HG02610 (cell line): ENCODE data around the gene TMEM30B.
"Not testable (repeated sequence)": the region's sequence is repeated elsewhere in the genome, so short reads cannot be mapped to it uniquely, and the experiment has no call there.

Experiments used
- ATAC-seq: cut with Tn5 transposase; IDR thresholded peaks from one replicate; pipeline ENCODE4 v1.9.1; 2021; ENCODE audit warnings: mild to moderate bottlenecking, moderate library complexity; ENCODE audit not compliant: unreplicated experiment

The TMEM30B gene

DNA sequence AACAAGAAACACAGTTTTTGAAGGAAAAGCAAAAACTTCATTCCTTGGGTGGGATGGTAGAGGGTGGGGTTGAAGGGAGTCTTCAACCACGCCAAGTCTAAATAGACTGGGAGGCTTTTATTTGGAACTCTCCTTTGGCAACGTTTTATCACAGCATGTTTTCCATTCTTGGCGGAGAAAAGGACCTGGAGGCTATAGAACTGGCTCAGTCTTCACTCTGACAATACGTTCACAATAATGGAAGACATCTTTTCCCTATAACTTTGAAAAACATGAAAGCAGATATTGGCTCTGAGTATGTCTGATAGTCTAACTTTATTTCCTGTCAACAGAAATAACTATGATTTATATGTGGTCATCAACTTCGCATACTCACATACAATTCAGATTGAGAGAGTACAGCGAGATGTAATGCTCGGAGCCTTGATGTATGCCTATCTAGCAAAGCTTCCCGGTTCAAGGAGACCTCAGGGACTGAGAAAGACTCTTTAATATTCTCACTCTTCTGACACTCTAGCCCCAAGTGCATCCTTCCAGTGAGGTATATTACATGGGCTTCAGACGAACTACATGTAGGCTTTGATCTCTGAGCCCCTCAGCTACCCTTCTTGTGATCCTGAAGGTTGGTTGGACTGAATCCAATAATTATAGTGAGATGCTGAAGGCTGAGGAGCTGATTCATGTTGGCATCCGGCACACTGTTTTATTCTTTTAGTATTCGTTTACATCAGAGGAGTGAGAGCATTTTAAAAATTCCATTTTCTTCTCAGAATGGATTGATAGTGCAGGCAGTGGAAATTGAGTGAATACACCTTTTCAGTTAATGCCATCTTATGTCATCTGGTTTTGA lies 14.0 kb downstream of the TMEM30B start:
- ATAC-seq: no peak

DNA sequence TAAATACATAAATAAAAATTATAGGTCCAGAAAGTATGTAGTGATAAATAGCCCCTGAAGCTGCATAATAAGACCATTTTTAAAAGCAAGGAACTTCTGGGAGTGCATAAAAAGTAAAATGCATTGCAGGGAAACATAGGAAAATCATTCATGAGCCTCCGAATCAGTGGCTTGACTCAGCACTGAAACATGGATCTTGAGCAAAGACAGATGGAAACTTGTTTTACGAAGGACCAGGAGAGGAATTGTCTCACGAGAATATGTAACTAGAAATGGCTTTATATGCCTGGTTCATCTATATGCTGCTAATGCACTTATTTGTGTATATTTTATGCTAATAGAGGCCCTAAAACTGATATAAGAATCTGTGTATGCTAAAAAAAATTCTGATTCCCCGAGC lies 14.7 kb downstream of the TMEM30B start:
- no peak for ATAC-seq

DNA sequence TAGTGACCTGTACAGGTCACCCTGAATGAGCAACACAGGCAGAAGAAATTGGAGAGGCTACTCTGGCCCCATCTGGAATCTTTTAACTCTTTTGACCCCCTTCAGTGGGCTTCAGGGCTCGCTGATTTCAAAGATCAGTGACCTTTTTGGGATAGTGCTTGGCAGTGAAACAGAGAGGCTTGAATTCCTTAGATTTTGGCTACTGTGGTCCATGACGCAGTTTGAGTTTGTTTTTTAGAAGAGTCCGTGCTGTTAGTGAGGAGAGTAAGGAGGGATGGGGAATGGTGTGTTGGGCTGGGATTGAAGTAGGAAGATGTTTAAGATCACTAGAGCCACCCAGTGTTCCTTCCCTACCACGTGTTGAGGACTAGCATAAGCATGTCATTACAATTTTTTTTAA lies 16.5 kb downstream of the TMEM30B start:
- ATAC-seq: no peak

DNA sequence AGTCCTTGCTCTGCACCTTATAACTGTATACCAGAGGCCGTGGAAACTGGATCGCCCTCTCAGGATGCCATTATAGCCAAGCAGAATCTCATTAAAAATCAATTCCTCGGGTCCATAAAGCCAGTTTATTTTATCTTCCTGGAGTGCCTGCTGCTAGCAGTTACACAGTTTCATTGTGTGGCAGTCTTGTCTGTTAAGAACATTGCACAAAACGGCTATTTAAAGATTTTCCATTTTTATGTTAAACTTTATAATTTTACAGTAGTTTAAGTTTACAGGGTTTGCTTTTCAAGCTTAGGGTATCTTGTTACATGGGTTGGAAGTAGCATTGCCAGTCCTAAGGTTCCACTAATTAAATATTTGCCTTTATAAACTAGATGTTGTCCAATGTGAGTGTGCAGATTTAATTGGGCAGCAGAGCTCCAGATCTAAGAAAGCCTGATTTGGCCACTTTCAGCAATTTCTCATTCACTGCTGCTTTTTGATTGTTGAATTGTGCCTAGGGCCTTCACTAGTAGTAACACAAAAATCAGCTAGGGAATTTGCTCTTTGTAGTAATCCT lies 17.0 kb downstream of the TMEM30B start:
- no peak for ATAC-seq

DNA sequence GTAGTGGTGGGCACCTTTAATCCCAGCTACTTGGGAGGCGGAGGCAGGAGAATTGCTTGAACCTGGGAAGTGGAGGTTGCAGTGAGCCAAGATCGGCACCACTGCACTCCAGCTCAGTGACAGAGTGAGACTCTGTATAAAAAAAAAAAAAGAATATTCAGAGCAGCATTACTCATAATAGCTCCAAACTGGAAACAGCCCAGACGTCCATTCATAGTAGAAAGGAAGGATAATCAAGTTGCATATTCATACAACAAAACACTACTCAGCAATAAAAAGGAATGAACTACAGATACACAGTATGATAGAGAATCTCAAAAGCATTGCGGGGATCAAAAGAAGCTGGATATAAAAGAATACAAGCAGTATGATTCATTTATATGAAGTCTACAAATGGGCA lies 19.1 kb downstream of the TMEM30B start:
- ATAC-seq: no peak

DNA sequence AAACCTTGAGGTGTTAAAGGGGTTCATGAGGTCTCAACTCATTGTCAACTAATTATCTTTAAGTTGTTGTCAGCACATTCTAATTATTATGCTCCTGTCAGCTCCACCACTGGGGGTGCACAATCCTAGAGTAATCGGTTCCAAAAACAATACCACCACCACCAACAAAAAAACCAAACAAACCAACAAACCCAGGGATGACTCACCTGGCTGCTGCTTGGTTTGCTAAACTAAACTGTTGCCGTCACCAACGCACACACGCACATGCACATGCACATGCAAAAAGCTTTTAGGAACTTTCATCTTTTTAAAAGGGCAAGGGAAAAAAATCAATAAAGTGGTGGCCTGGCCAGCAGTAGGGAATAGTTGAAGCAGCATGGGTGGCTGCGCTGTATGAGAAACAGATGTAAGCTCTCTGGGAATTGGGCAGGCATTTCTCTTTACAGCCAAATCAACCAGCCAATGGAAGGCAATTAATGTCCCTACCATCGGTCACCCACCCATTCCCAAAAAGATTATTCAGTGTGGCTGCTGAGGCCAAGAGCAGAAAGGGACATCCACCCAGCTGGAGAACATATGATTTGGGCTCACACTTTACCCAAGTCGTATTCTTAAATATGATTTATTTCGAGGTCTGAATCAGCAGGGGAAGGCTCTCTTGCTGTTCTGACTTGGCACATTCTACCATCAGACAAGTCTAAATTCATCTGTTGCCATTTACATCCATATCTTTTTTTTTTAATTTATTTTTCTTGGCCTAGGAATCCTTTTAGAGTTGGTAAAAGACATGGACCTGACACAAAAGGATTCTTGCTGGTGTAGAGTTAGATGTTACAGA lies 20.0 kb downstream of the TMEM30B start:
- no peak for ATAC-seq

DNA sequence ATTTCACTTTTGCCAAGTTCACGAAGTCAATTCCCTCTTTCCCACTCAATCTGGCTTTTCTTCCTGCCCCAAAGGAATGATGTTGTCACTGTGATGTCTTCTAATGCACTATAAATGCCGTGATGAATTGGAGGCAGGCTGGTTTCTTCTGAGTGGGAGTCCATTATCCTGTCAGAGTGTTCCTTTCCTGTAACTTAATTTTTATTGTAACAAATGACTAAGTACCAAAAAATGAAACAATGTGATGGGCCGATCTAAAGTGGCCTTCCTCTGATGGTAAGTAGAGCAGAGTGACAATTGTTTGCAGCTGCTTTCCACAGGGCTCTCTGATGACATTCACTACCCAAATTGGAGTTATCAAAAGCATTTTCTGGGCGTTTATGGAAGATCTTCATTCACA lies 22.2 kb downstream of the TMEM30B start:
- no peak for ATAC-seq

DNA sequence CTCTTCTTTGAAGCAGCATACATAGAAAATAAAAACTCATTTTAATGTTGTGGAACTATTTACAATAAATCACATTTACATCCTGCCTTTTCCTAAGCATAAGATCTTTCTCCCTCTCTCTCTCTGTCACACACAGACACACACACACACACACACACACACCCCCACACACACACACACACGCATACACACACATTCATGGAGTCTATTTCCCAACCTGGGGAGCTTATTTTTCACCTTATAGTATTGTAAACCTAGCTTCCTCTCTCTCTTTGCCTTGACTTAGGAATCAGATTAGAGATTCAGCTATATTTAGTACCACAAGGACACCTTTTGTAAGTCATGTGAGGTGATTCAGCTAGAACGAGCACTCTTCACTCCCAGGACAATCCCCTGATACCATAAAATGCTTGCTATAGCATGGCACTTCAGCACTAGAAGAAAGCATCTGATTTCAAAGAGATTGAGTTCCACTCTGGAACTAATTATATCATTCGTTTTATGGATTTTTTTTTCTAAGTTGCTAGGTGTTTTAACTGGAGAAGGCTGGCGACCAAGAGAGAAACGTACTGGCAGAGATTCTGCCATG lies 23.6 kb downstream of the TMEM30B start:
- no peak for ATAC-seq

DNA sequence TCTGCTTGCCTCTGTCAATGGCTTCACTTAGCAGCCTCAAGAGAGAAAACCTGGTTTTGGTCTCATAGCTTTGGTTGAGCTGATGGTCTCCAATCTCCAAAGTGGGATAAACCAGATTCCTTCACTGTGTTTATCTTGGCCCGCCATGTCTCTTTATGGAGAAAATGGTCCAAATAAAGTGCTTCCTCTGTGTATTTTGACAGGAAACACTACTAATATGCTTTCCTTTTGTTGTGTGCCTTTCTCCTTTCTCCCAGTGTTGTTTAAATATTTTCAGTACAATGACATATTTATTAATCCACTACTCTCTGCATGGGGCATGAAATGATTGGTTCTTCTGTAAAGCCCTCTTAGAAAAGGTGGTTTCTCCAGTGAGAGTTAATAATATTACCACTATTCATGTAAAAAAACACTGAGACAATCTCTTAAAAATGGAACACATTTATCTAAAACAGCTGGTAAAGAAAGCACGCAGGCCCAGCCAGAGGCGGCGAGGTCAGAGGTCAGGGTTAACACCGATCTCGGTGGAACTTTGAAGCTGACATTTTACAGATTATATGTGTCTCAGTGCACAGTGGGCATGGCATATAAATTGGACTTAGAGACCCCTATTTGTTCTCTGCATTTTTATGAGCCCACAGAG lies 24.2 kb downstream of the TMEM30B start:
- no peak for ATAC-seq

DNA sequence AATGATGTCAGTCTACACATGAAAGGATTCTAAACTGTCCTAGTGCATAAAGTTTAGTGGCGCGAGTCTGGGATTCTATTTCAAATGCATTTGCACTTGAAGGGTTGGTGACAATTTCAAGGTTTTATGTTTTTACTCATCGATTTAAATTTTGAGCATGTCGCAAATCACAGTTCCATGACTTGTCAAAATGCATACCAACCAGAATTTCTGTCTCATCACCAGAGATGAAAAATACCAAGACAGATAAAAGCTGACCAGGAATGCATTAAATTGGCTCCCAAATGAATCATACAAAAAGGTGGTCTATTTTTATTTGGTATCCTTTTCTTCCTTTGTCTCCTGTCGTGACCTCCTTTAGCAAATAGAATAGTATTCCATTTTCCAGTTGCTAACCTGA lies 25.2 kb downstream of the TMEM30B start:
- ATAC-seq: no peak

DNA sequence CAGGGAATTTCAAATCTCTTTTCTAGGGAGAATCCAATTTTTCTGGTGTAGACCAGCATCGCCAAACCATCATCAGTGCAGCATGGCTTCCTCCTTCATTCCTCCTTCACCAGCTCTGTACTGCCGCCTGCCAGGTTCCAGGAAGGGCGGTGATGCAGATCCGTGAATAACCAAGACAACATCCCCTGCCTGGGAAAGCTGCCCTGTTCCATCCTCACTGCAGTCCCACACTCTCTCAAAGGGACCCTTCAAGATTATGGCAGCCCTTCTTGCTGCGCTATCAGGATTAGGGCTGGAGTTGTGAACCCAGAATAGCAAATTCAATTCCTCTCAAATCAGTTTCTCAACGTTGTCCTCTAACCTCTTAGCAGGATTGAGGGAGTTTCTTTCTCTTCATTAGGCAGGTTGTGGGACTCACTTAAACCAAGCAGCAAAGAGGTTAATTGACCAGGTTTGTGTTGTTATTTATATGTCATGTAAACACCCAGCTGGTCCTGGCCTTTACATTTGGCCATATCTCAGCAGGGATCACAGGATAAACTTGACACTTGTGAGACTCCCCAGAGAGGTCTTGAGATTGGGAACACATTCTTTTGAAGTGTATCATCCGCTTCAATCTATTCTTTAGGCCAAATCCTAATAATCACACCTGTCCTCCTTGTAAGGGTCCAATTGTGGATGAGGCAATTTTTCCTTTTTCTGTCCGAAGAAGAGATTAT lies 26.2 kb downstream of the TMEM30B start:
- no peak for ATAC-seq

DNA sequence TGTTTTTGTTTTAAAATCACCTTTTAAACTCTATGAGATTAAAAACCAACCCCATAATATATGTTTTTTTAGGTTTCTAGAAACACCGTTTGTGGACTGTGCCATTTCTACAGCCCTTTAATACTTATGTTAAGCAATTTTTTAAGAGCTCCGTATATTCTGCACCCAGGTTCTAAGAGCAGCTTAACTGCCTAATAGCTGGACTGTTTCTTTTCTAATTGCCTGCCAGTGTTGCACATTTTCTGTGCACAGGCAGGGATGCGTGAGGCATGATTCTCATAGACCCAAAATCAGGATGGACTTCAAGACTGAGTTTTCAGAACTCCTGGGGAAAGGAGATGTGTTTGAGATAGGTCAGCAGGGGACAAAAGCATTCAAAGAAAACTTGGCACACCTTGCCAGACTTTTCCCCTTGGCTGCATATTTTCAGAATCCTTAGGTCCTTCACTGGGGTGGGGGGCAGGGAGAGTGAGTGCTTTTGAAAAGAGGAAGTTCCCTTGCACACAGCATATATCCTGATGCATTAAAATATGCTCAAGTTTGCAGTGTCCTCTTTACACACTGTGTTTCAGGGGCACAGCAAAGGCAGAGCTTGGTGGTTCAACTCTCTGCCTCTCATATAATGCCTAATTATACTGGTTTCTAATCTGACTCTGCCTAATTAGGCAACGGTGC lies 27.9 kb downstream of the TMEM30B start:
- ATAC-seq: no peak

DNA sequence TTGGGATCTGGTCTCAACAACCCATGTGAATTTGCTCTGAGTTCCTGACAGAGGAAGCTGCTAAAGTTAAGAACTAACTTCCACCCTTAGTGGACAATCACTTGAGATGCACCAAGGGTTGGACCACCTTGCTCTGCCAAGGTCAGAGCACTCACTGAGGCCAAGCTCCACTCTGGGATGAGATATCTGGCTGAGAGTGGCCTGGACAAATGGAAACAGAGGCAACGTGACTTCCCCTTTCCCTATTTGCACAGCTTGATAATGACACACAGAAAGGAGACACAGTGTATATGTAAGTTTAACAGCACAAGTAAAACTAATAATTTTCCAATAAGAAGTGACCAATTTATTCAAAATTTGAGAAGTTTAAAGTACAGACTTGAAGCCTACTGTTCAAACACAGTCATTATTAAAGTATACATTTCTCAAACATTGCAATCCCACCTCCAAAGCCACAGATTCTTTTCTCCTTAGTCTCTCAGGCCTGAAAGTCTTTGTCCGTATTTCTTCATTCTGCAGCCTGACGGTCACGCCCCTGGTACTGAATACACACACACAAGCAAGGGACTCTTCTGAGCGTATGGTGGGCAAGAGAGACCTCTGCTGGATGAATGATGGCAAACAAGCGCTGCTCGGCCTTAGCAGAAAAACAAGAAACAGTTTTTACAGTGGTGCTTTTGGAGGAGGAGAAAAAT lies 28.6 kb downstream of the TMEM30B start:
- ATAC-seq: peak; percentile 91

DNA sequence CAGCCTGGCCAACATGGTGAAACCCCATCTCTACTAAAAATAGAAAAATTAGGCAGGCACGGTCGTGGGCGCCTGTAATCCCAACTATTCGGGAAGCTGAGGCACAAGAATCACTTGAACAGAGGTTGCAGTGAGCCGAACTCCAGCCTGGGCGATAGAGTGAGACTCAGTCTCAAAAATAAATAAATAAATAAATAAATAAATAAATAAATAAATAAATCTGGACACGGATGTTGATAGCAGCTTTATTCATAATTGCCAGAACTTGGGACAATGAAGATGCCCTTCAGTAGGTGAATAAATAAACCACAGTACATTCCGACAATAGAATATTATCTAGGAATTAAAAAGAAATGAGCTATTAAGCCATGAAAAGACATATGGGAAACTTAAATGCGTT lies 31.1 kb downstream of the TMEM30B start:
- no peak for ATAC-seq

DNA sequence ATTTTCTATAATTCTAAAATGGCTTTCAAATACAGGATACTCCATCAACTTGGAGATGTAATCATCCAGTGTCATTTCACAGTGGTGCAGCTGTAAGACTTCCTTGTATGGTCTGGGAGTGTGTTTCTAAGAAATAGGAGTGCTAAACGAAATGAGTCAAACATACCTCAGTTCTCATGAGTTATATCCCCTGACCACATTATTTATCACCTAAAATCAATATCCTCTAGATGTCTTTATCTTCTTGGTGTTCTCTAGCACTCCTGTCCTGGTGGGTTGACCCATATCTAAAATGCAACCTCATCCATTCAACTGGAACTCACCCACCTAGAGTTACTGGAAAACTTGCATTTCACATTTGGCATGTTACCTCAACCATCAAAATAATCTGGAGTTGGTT lies 33.2 kb downstream of the TMEM30B start:
- no peak for ATAC-seq

DNA sequence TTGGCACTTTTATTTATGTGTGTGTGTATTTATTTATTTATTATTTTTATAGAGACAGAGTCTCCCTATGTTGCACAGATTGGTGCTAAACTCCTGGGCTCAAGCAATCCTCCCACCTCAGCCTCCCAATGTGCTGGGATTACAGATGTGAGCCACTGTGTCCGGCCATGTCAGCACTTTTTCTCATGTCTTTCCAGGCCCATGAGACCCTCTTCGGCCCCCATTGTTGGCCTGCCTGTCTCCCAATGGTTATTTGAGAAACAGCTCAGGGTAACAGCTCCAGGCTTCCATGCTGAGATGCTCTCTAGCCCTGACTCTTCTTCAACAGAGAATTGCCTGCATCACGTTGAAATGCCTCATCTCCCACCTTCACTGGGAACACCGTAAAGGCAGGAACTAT lies 34.4 kb downstream of the TMEM30B start:
- no peak for ATAC-seq

DNA sequence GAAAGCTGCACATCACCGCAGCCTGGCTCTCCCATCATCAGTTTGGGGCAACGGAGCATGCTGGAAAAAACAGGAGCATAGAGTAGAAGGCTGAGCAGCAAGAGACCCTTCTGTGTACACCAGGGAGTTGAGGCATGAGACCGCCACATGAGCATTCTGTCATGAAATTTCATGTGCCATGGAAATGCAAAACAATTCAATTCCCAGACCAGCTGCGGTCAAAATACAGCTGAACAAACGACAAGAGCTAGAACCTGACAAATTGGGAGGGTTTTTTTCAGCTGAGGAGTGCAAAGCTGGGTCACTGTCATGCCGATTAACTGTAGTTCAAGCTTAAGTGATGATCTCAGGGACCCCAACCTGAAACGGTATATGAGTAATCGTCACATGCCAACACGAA lies 37.1 kb downstream of the TMEM30B start:
- ATAC-seq: no peak

DNA sequence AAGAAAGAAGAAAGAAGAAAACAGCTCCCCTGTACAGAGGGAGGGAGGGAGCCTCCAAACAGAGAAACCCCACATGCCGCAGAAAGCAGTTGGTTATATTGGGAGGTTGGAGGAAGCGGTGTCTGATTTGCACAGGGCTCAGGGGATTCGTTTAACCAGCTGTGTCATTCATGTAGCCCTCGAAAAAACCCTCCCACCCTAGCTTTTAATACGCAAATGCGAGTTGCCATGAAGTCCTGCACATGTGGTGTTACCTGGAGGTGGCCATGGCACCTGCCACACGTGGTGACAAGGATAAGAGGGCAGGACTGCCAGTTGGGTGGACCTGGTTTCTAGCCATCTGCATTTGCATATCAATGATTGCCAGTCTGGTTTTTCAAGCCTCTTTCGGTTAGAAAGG lies 40.9 kb downstream of the TMEM30B start:
- no peak for ATAC-seq

DNA sequence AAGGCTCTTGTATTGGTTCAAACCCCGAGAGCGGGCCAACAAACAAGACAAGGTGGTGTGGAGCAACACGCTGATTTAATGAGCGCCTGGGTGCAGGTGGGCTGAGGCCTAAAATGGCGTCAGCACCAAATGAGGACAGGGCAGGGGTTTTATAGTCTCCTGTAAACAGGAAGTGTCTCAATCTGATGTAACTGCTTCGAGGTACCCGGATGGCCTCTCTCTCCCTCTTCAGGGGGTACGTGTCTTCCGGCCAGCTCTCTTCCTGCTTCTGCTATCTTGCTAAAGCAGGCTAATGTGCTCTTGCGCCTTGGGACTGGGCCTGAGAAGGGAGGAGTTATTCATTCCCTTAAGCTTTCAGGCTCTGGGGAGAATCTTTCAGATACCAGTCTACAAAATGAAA lies 41.9 kb downstream of the TMEM30B start:
- not testable (repeated sequence) for ATAC-seq
